GM12864 (cell line): Measurements from ENCODE around the gene RAPGEF2.
A peak's percentile ranks its signal among the peaks of the same experiment; 100 is the strongest.
"Not testable (repeated sequence)": the region's sequence is repeated elsewhere in the genome, so short reads cannot be mapped to it uniquely, and the experiment has no call there.

Source experiments
- DNase-seq: peaks from one replicate; pipeline ENCODE4 v3.0.0-alpha.2; 2011; ENCODE audit warnings: low read depth
- H3K4me3 ChIP-seq: 2 replicates; pipeline ENCODE4 v1.5.1; 2011; ENCODE audit warnings: mild to moderate bottlenecking, low read depth, low read length, control low read depth
- CTCF ChIP-seq: IDR thresholded peaks from 2 replicates; pipeline ENCODE4 v1.5.1; 2011; ENCODE audit warnings: low read depth, mild to moderate bottlenecking, moderate library complexity, low read length, control low read depth, inconsistent platforms; ENCODE audit errors: missing control alignments

Gene RAPGEF2

GRCh38 chr4:159102622-159103383, at the start of gene RAPGEF2:
TSS of gene RAPGEF2 (plus strand) at chr4:159103079. CDS start at chr4:159104163, 1,084 bp downstream.
- no peak for TF ChIP-seq CTCF
- DNase-seq = peak; percentile 67
- peak within 1 kb of the TSS; percentile 94 for H3K4me3 ChIP-seq

- no peak for TF ChIP-seq CTCF
- H3K4me3 ChIP-seq = no peak overlapping the region
- no peak for DNase-seq
These were observed 47.0 kb upstream of the RAPGEF2 start for GRCh38 chr4:159055833-159056232.

- TF ChIP-seq CTCF = no peak
- DNase-seq = no peak
- no peak overlapping the region for H3K4me3 ChIP-seq
These were observed 42.7 kb upstream of the RAPGEF2 start for GRCh38 chr4:159060161-159060560.

GRCh38 chr4:159062381-159062780, 40.5 kb upstream of the RAPGEF2 start:
- no peak for DNase-seq
- no peak overlapping the region for H3K4me3 ChIP-seq
- TF ChIP-seq CTCF = no peak

- TF ChIP-seq CTCF = no peak
- no peak overlapping the region for H3K4me3 ChIP-seq
- no peak for DNase-seq
These were observed 37.2 kb upstream of the RAPGEF2 start for GRCh38 chr4:159065513-159066240.

- not testable (repeated sequence) for DNase-seq
These were observed 34.7 kb upstream of the RAPGEF2 start for GRCh38 chr4:159068139-159068538.

GRCh38 chr4:159069922-159070321, 33.0 kb upstream of the RAPGEF2 start:
- no peak for TF ChIP-seq CTCF
- DNase-seq = no peak

More at GRCh38 chr4:159068139-159068538, 34.7 kb upstream of the RAPGEF2 start:
- H3K4me3 ChIP-seq = not testable (repeated sequence)

More at GRCh38 chr4:159069922-159070321, 33.0 kb upstream of the RAPGEF2 start:
- H3K4me3 ChIP-seq = no peak overlapping the region
